ENCODE measurements around the gene SLCO3A1. TPM values are rescaled to one million over a fixed set of nuclear protein-coding genes. Genes with fewer than 3 reads are reported as not detected.

The SLCO3A1 gene
- total RNA-seq, 1 donor, result 5.4 TPM

GRCh38 chr15:92178911-92179310 is 325.4 kb downstream of the SLCO3A1 start:
- no peak overlapping the region for H2AFZ ChIP-seq (ENCODE audit: low read length)
- no peak for DNase-seq (ENCODE audit: insufficient read length, low spot score, missing footprints)
- no peaks in the 10 kb centered on the region for H3K79me2 ChIP-seq (ENCODE audit: insufficient read depth, low read length)
- H3K27me3 ChIP-seq (ENCODE audit: insufficient read depth, low read length), result no peaks in the 10 kb centered on the region
- no peaks in the 10 kb centered on the region for H4K20me1 ChIP-seq (ENCODE audit: insufficient read depth, low read length)
- H3K4me2 ChIP-seq (ENCODE audit: insufficient read depth, low read length), result peak overlapping the region; percentile 35
- H3K4me3 ChIP-seq (ENCODE audit: insufficient read depth, low read length), result no peak overlapping the region
- H3K4me1 ChIP-seq (ENCODE audit: insufficient read depth, low read length), result no peaks in the 10 kb centered on the region
- no peaks in the 10 kb centered on the region for H3K36me3 ChIP-seq (ENCODE audit: insufficient read depth, low read length)
- H3K27ac ChIP-seq (ENCODE audit: low read depth, low read length), result no peak overlapping the region
- no peak for TF ChIP-seq CTCF (IDR thresholded peaks at IDR 0.05; ENCODE audit: extremely low read depth, low read depth, low read length)
- H3K9me3 ChIP-seq (ENCODE audit: low read depth, low read length), result no peaks in the 10 kb centered on the region

GRCh38 chr15:92184142-92184541 is 330.6 kb downstream of the SLCO3A1 start:
- H3K9me3 ChIP-seq (ENCODE audit: low read depth, low read length), result no peaks in the 10 kb centered on the region
- no peaks in the 10 kb centered on the region for H3K27me3 ChIP-seq (ENCODE audit: insufficient read depth, low read length)
- no peaks in the 10 kb centered on the region for H4K20me1 ChIP-seq (ENCODE audit: insufficient read depth, low read length)
- DNase-seq (ENCODE audit: insufficient read length, low spot score, missing footprints), result no peak
- no peaks in the 10 kb centered on the region for H3K36me3 ChIP-seq (ENCODE audit: insufficient read depth, low read length)
- no peak overlapping the region for H3K4me2 ChIP-seq (ENCODE audit: insufficient read depth, low read length)
- no peak overlapping the region for H3K27ac ChIP-seq (ENCODE audit: low read depth, low read length)
- H3K79me2 ChIP-seq (ENCODE audit: insufficient read depth, low read length), result no peaks in the 10 kb centered on the region
- H2AFZ ChIP-seq (ENCODE audit: low read length), result no peak overlapping the region
- no peak for TF ChIP-seq CTCF (IDR thresholded peaks at IDR 0.05; ENCODE audit: extremely low read depth, low read depth, low read length)
- H3K4me3 ChIP-seq (ENCODE audit: insufficient read depth, low read length), result no peak overlapping the region
- no peaks in the 10 kb centered on the region for H3K4me1 ChIP-seq (ENCODE audit: insufficient read depth, low read length)

GRCh38 chr15:92184679-92185230 is 331.2 kb downstream of the SLCO3A1 start:
- DNase-seq (ENCODE audit: insufficient read length, low spot score, missing footprints), result no peak
- Histone ChIP-seq H3K79me2 (ENCODE audit: insufficient read depth, low read length) (no peaks in the 10 kb centered on the region), H4K20me1 (ENCODE audit: insufficient read depth, low read length) (no peaks in the 10 kb centered on the region), H3K27me3 (ENCODE audit: insufficient read depth, low read length) (no peaks in the 10 kb centered on the region), H3K27ac (ENCODE audit: low read depth, low read length) (no peak overlapping the region), H3K36me3 (ENCODE audit: insufficient read depth, low read length) (no peaks in the 10 kb centered on the region), H2AFZ (ENCODE audit: low read length) (no peak overlapping the region), H3K4me3 (ENCODE audit: insufficient read depth, low read length) (no peak overlapping the region), H3K4me1 (ENCODE audit: insufficient read depth, low read length) (no peaks in the 10 kb centered on the region), H3K4me2 (ENCODE audit: insufficient read depth, low read length) (no peak overlapping the region), H3K9me3 (ENCODE audit: low read depth, low read length) (no peaks in the 10 kb centered on the region)
- TF ChIP-seq CTCF (IDR thresholded peaks at IDR 0.05; ENCODE audit: extremely low read depth, low read depth, low read length), result no peak

GRCh38 chr15:92187975-92188374 is 334.5 kb downstream of the SLCO3A1 start:
- H4K20me1 ChIP-seq (ENCODE audit: insufficient read depth, low read length), result no peaks in the 10 kb centered on the region
- no peak overlapping the region for H3K27ac ChIP-seq (ENCODE audit: low read depth, low read length)
- no peaks in the 10 kb centered on the region for H3K36me3 ChIP-seq (ENCODE audit: insufficient read depth, low read length)
- H3K4me3 ChIP-seq (ENCODE audit: insufficient read depth, low read length), result no peak overlapping the region
- H3K27me3 ChIP-seq (ENCODE audit: insufficient read depth, low read length), result no peaks in the 10 kb centered on the region
- no peak for TF ChIP-seq CTCF (IDR thresholded peaks at IDR 0.05; ENCODE audit: extremely low read depth, low read depth, low read length)
- H3K79me2 ChIP-seq (ENCODE audit: insufficient read depth, low read length), result no peaks in the 10 kb centered on the region
- DNase-seq (ENCODE audit: insufficient read length, low spot score, missing footprints), result no peak
- H2AFZ ChIP-seq (ENCODE audit: low read length), result no peak overlapping the region
- H3K4me2 ChIP-seq (ENCODE audit: insufficient read depth, low read length), result no peak overlapping the region
- no peaks in the 10 kb centered on the region for H3K9me3 ChIP-seq (ENCODE audit: low read depth, low read length)
- H3K4me1 ChIP-seq (ENCODE audit: insufficient read depth, low read length), result no peaks in the 10 kb centered on the region
